Adrenal gland (tissue), 12 donors: Measurements from ENCODE around the gene BACH2. TPM values are rescaled to one million over a fixed set of nuclear protein-coding genes. Genes with fewer than 3 reads are reported as not detected.

ENCODE experiments used
- DNase-seq, 7 donors: peaks; one replicate each; pipeline ENCODE4 v3.0.0-alpha.2; 2019 to 2020
- H3K27ac ChIP-seq, 5 donors: fragments of 200-600 bp; sonication (generic) in 4 of 5; 1 replicate in 3 of 5; 2 replicates in 2 of 5; pipeline versions ENCODE4 v1.5.1 to v1.8.0; 2016 to 2020; ENCODE audit warnings: mild to moderate bottlenecking in 1 of 5
- H3K27me3 ChIP-seq: fragments of 200-600 bp; 2 replicates; pipeline ENCODE4 v1.8.0; 2021
- H3K36me3 ChIP-seq, 2 donors: fragments of 200-600 bp; replicated peaks in 1 of 2; 1 replicate in 1 of 2; 2 replicates in 1 of 2; pipeline versions ENCODE4 v1.5.1 to v1.8.0; 2018 to 2022
- H3K4me1 ChIP-seq, 2 donors: fragments of 200-600 bp; replicated peaks in 1 of 2; 1 replicate in 1 of 2; 2 replicates in 1 of 2; pipeline versions ENCODE4 v1.5.1 to v1.8.0; 2018 to 2021
- H3K4me3 ChIP-seq, 4 donors: fragments of 200-600 bp; sonication (generic) in 3 of 4; one replicate each; pipeline ENCODE4 v1.5.1; 2016 to 2018
- H3K9me3 ChIP-seq, 3 donors: fragments of 200-600 bp; sonication (generic) in 1 of 3; replicated peaks in 1 of 3; 1 replicate in 2 of 3; 2 replicates in 1 of 3; pipeline versions ENCODE4 v1.5.1 to v1.8.0; 2016 to 2021
- POLR2A ChIP-seq, 2 donors: fragments of 450-650 bp; IDR thresholded peaks; one replicate each; pipeline ENCODE4 v1.6.1; 2017; ENCODE audit warnings: antibody characterized with exemption in 2 of 2, mild to moderate bottlenecking in 2 of 2, moderate library complexity in 1 of 2
- WGBS, 4 donors: extraction: QIAGEN DNeasy Blood & Tissue Kit in 2 of 4; methylation state at CpG; one replicate each; pipeline versions ENCODE4 v1.1.5 to v1.1.7; 2013 to 2017; 5-methylcytosine and 5-hydroxymethylcytosine counted together
- intact Hi-C, 2 donors: fragments of 100-400 bp; cut with DNase I; formaldehyde crosslinking; loops; one replicate each; pipeline versions ENCODE4 v1.14.1 to v1.15.0; 2022 to 2023
- polyA plus RNA-seq, 3 donors: library from polyadenylated mRNA; stranded (reverse); fragments of 200-250 nt in 2 of 3; fragments of 350-450 nt in 1 of 3; fragmentation: Illumina TruSeq in 1 of 3; extraction: RNeasy Lipid Tissue Mini Kit (QIAGEN cat#74804) in 1 of 3; gene quantifications; one replicate each; pipeline ENCODE4 v1.2.3, GENCODE V29; 2013 to 2014
- total RNA-seq, 9 donors: library from RNA; depleted of rRNA in 4 of 9; stranded (reverse); fragments of >200 nt in 4 of 9; fragments of 120-200 nt in 1 of 9; fragmentation: NEBNext Ultra II Directional in 1 of 9; extraction: Animal tissue kit (Norgen Biotek cat#: 25700) in 1 of 9; gene quantifications; one replicate each; pipeline versions ENCODE4 v1.1.0 to v1.2.4, GENCODE V29; 2013 to 2023
- TF ChIP-seq, protein P1 (sequence below), 6 experiments: fragments of 450-650 bp in 4 of 6; fragments of 200-600 bp in 2 of 6; sonication (generic) in 1 of 6; IDR thresholded peaks; 1 replicate in 5 of 6; 2 replicates in 1 of 6; pipeline versions ENCODE4 v1.5.1 to v1.8.0; 2016 to 2021; ENCODE audit warnings: antibody characterized with exemption in 6 of 6, mild to moderate bottlenecking in 2 of 6, moderate library complexity in 1 of 6
- donor health status: healthy with polysubstance abuse.
- donor health status: Bipolar disorder and iron deficiency.
- donor health status: DM: yes; HTN: yes; CAD: no.
- donor health status: DM: no; HTN: no; CAD: no.
- donor health status: DM: no; HTN: no; CAD: no.
- donor health status: DM: yes; HTN: yes; CAD: no.

The BACH2 gene
- total and polyA plus RNA-seq, 12 donors: 0.08 to 2.9 (median 0.83) TPM

- Histone ChIP-seq H3K27ac (no peak overlapping the region), H3K4me3 (no peak overlapping the region), H3K4me1 (no peaks in the 10 kb centered on the region), H3K27me3 (no peaks in the 10 kb centered on the region), H3K9me3 (no peaks in the 10 kb centered on the region), H3K36me3 (no peaks in the 10 kb centered on the region)
- intact Hi-C loops: no loop called here
- TF ChIP-seq POLR2A (IDR thresholded peaks at IDR 0.05): no peak
- TF ChIP-seq, protein P1, sequence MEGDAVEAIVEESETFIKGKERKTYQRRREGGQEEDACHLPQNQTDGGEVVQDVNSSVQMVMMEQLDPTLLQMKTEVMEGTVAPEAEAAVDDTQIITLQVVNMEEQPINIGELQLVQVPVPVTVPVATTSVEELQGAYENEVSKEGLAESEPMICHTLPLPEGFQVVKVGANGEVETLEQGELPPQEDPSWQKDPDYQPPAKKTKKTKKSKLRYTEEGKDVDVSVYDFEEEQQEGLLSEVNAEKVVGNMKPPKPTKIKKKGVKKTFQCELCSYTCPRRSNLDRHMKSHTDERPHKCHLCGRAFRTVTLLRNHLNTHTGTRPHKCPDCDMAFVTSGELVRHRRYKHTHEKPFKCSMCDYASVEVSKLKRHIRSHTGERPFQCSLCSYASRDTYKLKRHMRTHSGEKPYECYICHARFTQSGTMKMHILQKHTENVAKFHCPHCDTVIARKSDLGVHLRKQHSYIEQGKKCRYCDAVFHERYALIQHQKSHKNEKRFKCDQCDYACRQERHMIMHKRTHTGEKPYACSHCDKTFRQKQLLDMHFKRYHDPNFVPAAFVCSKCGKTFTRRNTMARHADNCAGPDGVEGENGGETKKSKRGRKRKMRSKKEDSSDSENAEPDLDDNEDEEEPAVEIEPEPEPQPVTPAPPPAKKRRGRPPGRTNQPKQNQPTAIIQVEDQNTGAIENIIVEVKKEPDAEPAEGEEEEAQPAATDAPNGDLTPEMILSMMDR (IDR thresholded peaks at IDR 0.05): no peak
- 86 to 92% (median 89%) methylated on average over 1 of the region's 1 CpG for WGBS, 4 donors
- DNase-seq: no peak
These were observed 27.3 kb downstream of the BACH2 start for GRCh38 chr6:90269334-90269733.

- Histone ChIP-seq H3K27me3 (no peaks in the 10 kb centered on the region), H3K27ac (no peak overlapping the region), H3K4me3 (no peak overlapping the region), H3K4me1 (no peaks in the 10 kb centered on the region), H3K9me3 (no peaks in the 10 kb centered on the region), H3K36me3 (no peaks in the 10 kb centered on the region)
- TF ChIP-seq, protein P1 (IDR thresholded peaks at IDR 0.05): no peak
- no peak for TF ChIP-seq POLR2A (IDR thresholded peaks at IDR 0.05)
- 70 to 86% (median 78%) methylated on average over 3 of the region's 3 CpGs for WGBS, 4 donors
- intact Hi-C loops: no loop called here
- no peak for DNase-seq
These were observed 28.5 kb downstream of the BACH2 start for GRCh38 chr6:90268178-90268577.

GRCh38 chr6:90266905-90267621 is 29.6 kb downstream of the BACH2 start:
- Histone ChIP-seq H3K36me3 (no peaks in the 10 kb centered on the region), H3K4me3 (no peak overlapping the region), H3K4me1 (no peaks in the 10 kb centered on the region), H3K27me3 (no peaks in the 10 kb centered on the region), H3K27ac (no peak overlapping the region), H3K9me3 (no peaks in the 10 kb centered on the region)
- intact Hi-C loops: no loop called here
- WGBS, 4 donors: 82 to 86% (median 84%) methylated on average over 6 of the region's 6 CpGs
- TF ChIP-seq POLR2A (IDR thresholded peaks at IDR 0.05): no peak
- TF ChIP-seq, protein P1 (IDR thresholded peaks at IDR 0.05): no peak
- no peak for DNase-seq

GRCh38 chr6:90264561-90264960 is 32.1 kb downstream of the BACH2 start:
- Histone ChIP-seq H3K27ac (no peak overlapping the region), H3K4me1 (no peaks in the 10 kb centered on the region), H3K9me3 (no peaks in the 10 kb centered on the region), H3K36me3 (no peaks in the 10 kb centered on the region), H3K4me3 (no peak overlapping the region), H3K27me3 (no peaks in the 10 kb centered on the region)
- TF ChIP-seq, protein P1 (IDR thresholded peaks at IDR 0.05): no peak
- no peak for TF ChIP-seq POLR2A (IDR thresholded peaks at IDR 0.05)
- 86 to 96% (median 92%) methylated on average over 2 of the region's 2 CpGs for WGBS, 4 donors
- DNase-seq: no peak
- intact Hi-C loops: no loop called here
